ENCODE measurements around the gene A4GNT.
"Not testable (repeated sequence)": the region's sequence is repeated elsewhere in the genome, so short reads cannot be mapped to it uniquely, and the experiment has no call there.

A4GNT gene

DNA sequence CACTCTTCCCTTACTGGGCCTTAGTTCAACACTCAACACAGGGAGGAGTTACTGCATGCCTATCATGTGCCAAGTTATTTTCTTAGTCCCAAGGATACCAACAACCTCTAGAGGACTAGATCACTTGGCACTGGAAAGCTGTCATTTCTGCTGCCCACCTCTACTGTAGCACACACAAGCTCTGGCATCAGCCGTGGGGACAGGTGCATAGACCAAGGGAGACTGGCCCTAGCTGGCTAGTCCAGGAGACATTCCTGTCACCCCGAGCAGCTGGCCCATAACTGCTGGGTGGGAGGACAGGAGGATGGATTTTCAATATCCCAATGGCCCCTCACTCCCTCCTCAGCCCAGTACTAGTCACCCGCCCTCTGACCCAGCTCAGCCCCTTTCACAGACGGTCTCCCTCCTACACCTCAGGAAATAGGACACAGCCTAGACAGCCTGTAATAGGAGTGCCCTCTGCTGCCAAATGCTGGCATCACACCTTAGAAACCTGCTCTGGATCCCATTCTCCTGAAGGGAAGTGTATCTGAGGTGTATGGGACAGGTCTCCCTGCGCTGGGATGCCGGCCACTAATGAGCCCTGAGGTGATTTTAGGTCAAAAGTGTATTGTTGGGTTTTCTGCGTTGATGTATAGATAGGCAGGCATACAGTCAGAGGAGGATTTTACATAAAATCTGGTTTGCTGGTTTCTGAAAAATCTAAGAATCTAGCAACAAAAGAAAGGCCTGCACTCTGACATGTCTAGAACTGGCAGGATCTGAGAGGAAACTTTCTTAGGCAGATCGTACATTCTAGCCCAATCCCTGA lies 13.4 kb downstream of the A4GNT start:
- peak; percentile 87 for DNase-seq

DNA sequence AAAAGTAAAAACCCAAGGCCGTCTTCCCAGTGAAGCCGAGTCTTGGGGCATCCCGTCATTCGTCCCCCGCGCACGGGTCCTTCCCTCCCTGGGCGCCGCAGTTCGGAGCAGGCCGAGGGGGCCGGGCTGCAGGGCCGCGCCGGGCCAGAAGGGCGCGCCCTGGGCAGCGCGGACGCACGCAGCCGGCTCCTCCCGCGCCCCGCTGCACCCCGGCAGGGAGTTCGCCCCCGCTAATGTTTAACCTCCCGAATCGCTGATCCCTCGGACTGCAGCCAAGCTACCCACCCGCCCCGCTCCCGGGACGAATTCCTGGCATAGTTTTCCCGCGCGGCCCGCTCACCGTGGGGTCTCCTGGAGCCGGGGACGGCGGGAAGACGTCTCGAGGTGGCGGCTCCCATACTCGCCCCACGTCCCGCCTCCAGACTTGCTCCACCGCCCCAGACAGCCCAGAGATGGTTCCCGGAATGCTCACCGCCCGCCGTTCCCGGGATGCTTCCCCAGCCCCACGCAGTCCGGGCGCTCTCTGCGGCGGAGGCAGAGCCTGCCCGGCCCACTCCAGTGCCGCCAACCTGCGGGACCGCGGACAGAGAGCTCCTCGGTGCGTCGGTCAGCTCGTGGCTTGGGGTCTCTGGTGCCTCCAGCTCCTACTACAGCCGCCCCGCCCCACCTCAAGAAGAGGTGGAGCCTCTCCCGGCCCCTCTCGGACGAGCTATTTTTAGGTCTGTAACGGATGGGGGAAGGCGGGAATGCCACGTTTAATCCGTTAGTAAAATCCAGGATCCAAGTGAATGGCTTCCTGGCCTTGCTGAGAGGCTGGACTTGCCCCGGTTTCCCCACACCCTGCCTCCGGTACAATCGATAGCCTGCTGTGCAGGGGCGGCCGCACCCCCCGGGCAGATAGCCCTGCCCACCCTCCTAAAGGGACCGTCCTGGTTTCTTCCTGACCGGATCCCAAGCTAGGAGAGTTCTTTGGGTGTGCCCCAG lies 16.9 kb downstream of the A4GNT start, which contains the start of gene DZIP1L:
Gene DZIP1L, minus strand, starts transcription at position 621 of the 984 bp plus-strand sequence. CDS start 11,637 bp downstream, outside the sequence.
- DNase-seq, result peak; percentile 97

- DNase-seq, result peak; percentile 79
These were observed 17.7 kb downstream of the A4GNT start for GRCh38 chr3:138114431-138114918.

DNA sequence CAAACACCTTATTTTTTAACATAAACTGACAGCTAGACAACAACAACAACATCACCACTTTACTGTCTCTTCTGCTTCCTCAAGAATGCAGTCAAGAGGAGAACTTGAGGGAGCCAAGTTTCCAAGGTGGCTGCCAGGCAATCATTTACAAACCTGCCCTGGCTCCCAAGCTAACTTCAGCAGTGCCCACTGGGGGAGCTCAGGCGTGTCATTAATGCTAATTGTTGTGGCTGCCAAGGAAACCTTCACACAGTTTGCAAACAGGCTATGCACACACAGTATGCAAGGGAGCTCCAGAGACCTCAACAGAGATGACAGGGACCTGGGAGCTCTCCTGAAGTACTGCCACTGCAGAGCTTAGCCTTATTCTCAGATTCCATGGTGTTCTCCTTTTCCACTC lies 18.9 kb downstream of the A4GNT start:
- peak; percentile 33 for DNase-seq

- DNase-seq, result no peak
These were observed 19.8 kb downstream of the A4GNT start for GRCh38 chr3:138112362-138112761.

- DNase-seq, result no peak
These were observed 26.6 kb downstream of the A4GNT start for GRCh38 chr3:138105598-138105997.

DNA sequence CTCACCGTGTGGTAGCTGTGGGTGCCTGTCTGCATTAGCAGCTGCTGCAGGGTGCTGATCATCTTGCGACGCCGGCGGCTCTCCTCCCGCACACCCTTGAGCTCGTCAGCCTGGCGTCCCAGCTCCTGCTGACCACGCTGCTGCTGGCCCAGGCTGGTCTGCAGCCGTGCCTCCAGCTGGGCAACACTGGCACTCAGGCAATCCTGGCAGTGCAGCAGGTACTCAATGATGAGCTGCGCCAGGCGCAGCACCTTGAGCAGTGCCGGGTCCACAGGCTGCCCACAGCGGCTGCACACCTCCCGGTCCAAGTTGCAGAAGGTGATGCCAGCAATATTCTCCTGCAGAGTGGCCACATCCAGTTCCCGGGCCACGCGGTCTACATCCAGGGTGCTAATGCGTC lies 28.7 kb downstream of the A4GNT start:
- DNase-seq, result no peak

DNA sequence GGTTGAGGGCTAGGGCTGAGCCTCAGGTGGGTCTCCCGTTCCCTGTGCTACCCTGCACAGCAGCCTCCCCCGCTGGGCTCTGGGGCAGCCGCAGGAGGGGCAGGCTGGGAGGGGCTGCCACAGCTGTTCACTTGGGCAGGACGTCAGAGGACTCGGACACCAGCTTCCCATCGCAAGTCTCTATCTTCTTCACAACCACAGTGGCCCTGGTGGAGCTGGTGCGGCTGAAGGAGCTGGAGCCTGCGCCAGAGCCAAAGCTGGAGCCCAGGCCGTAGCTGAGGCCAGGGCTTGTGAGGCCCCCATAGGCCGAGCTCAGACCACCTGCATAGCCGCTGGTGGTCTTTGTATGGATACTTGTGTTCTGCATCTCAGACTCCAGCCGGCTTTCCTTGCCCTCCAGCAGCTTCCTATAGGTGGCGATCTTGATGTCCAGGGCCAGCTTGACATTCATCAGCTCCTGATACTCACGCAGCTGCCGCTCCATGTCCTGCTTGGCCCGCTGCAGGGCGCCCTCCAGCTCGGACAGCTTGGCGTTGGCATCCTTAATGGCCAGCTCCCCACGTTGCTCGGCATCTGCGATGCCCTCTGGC lies 30.7 kb downstream of the A4GNT start:
- DNase-seq, result peak; percentile 36

DNA sequence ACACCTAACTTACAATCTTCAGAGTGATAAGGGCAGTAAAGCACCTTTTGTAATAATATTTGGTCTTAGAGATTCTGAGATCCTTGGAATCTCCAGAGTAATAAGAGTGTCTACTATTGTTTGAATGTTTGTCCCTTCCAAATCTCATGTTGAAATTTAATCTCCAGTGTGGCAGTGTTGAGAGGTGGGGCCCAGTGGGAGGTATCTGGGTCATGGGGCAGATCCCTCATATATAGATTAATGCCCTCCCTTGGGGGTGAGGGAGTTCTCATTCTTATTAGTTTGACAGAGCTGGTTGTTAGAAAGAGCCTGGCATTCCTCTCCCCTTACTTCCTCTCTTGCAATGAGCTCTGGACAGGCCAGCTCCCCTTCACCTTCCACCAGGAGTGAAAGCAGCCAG lies 32.8 kb downstream of the A4GNT start:
- peak; percentile 10 for DNase-seq

DNA sequence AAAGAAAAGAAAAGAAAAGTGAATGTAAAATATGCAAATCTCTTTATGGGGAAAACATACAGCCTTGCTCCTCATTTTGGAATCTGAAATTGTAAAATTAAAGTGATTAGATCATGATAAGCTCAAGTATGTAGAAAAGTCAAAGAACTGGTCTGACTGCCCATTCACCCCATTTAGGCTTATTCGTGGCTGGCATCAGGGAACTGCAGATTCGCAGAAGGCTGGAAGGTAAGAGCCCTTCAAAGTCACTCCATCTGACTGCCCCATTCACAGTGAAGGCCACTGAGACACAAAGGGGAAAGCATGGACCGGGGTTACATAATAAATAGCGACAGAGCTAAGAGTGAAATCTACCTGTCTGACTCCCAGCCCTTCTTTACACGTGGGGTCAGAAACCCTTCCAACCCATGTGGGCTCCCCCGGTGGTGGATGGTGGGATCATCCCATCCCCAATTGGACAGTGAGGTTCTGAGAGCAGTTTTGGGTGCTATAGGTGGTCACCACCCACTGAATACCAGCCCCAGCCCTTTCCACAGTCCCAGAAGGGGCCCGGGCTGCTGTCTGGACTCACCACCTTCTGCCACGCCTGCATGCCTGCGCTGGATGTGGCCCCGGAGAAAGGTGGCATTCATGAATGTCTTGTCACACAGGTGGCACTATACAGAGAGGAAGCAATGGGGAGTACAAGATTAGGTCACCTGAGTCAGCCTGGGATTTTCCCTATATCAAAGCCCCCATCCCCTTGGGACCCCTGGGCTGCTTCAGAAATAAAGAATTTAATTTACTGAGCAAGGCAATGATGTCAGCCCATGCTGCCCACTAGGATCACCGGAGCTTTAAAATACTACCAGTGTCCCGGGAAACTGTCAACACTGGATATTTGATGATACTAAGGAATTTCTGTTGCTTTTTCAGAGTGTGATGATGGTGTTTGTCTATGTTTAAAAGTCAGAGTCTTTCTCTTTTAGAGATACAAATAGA lies 34.7 kb downstream of the A4GNT start:
- peak; percentile 18 for DNase-seq

GRCh38 chr3:138093721-138094120 lies 38.5 kb downstream of the A4GNT start:
- DNase-seq, result no peak

DNA sequence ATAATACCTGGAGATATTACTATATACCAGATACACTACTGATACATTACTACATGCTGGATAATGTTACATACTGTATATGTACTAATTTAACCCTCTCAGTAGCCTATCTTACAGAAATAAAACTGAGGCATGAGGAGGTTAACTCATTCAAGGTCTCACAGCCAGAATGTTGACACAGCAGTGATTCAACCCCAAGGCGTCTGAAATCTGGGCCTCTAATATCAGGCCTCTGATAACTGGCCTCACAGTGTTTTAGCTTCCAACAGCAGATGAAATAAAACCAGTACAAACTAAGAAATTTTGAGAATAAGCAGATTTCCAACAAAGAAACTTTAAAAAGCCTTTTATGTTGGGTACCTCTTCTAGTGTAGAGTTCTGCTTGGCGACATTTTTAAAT lies 40.2 kb downstream of the A4GNT start:
- no peak for DNase-seq

DNA sequence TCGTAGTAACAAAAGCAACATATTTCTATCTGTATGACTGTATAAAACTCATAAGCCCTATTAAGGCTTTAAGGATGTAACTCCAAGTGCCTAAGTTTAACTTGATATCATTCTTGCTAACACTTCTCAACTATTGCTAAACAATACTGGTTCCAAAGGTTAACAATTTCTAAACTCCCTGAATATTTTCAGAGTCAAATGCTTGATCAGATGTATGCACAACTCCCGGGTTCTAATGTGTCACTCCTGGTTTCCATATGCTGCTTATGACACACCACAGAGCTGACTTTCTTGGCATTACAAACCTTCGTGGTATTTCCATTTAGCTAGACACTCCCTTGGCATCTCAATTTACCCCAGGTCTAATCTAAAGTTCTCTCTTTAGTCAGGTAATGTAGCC lies 43.1 kb downstream of the A4GNT start:
- DNase-seq, result no peak

DNA sequence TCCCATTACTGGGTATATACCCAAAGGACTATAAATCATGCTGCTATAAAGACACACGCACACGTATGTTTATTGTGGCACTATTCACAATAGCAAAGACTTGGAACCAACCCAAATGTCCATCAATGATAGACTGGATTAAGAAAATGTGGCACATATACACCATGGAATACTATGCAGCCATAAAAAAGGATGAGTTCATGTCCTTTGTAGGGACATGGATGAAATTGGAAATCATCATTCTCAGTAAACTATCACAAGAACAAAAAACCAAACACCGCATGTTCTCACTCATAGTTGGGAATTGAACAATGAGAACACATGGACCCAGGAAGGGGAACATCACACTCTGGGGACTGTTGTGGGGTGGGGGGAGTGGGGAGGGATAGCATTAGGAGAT lies 46.4 kb downstream of the A4GNT start:
- not testable (repeated sequence) for DNase-seq

- DNase-seq, result no peak
These were observed 48.0 kb downstream of the A4GNT start for GRCh38 chr3:138084196-138084595.

- DNase-seq, result no peak
These were observed 49.2 kb downstream of the A4GNT start for GRCh38 chr3:138082992-138083386.

- DNase-seq, result no peak
These were observed 49.9 kb downstream of the A4GNT start for GRCh38 chr3:138082085-138082991.

- DNase-seq, result no peak
These were observed 50.7 kb downstream of the A4GNT start for GRCh38 chr3:138081371-138082084.

DNA sequence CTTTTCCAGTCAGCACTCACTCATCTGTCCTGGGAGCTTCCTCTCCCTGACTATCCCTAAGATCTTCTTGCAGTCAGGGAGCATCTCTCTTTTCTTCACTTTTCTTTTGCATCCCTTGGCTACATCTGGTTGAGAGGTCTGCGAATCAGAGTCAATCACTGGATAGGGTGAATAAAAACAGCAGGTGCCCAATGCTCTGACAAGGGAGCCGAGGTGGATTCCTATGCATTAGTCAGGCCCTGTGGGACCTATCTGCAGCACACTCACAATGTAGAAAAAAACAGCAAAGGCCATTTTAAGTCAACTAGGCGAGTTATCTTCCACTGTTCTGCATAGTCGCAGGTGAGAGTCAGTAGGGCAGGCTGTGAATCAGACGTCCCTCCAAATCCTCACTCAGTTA lies 52.3 kb downstream of the A4GNT start:
- DNase-seq, result no peak

DNA sequence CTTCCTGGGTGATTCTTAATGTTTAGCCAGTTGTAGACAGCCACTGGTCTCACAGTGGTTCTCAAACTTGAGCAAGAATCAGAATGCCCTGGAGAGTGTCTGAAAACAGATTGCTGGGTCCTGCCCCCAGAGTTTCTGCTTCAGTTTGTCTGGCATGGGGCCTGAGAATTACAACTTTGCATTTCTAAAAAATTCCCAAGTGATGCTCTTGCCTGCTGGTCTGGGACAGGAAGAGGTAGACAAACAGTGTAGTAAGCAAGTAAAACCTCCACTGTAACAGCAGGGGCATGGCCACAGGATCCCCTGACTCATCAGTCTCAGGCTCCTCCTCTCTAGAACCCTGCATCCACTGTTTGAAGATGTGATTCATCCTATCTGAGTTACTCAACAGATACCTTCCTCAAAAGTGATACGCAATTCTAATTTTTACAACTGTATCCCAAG lies 53.3 kb downstream of the A4GNT start:
- no peak for DNase-seq
